HepG2 (cell line): Measurements from ENCODE around the gene CRAT. TPM values are rescaled to one million over a fixed set of nuclear protein-coding genes. Genes with fewer than 3 reads are reported as not detected.
A peak's percentile ranks its signal among the peaks of the same experiment; 100 is the strongest.

Source experiments
- ARNTL ChIP-seq: sonication (generic); formaldehyde crosslinking; IDR thresholded peaks from 2 replicates; pipeline ENCODE4 v1.4.0; 2020; ENCODE audit warnings: mild to moderate bottlenecking, missing genetic modification reagents
- DMAP1 ChIP-seq: IDR thresholded peaks from 2 replicates; pipeline ENCODE4 v1.6.1; 2016
- FOXK1 ChIP-seq: sonication (generic); formaldehyde crosslinking; IDR thresholded peaks from 2 replicates; pipeline ENCODE4 v1.4.0; 2020; ENCODE audit warnings: low read depth, missing genetic modification reagents, borderline replicate concordance
- GABPB1 ChIP-seq: IDR thresholded peaks from 2 replicates; pipeline ENCODE4 v1.6.1; 2016; ENCODE audit warnings: mild to moderate bottlenecking, missing genetic modification reagents, moderate library complexity, missing compliant biosample characterization
- HBP1 ChIP-seq: IDR thresholded peaks from 2 replicates; pipeline ENCODE4 v1.6.1; 2016; ENCODE audit warnings: low read depth, control low read depth
- IRF2 ChIP-seq: IDR thresholded peaks from 2 replicates; pipeline ENCODE4 v1.6.1; 2018; ENCODE audit warnings: missing genetic modification reagents, missing compliant biosample characterization
- MXD4 ChIP-seq: IDR thresholded peaks from 2 replicates; pipeline ENCODE4 v1.6.1; 2016; ENCODE audit warnings: mild to moderate bottlenecking, missing biosample characterization, missing genetic modification reagents
- NCOR1 ChIP-seq: fragments of 200-600 bp; sonication (generic); IDR thresholded peaks from 2 replicates; pipeline ENCODE4 v1.7.0; 2017; ENCODE audit warnings: antibody characterized with exemption, low read length, borderline replicate concordance
- NFATC3 ChIP-seq: sonication (generic); formaldehyde crosslinking; IDR thresholded peaks from 2 replicates; pipeline ENCODE4 v1.5.1; 2020; ENCODE audit warnings: mild to moderate bottlenecking, missing genetic modification reagents
- NR1H2 ChIP-seq: sonication (generic); formaldehyde crosslinking; IDR thresholded peaks from 2 replicates; pipeline ENCODE4 v1.8.1; 2022; ENCODE audit warnings: low read depth, missing genetic modification reagents, borderline replicate concordance
- PHF20 ChIP-seq: sonication (generic); formaldehyde crosslinking; IDR thresholded peaks from 2 replicates; pipeline ENCODE4 v1.5.0; 2020; ENCODE audit warnings: mild to moderate bottlenecking, missing genetic modification reagents
- POGZ ChIP-seq: sonication (generic); formaldehyde crosslinking; IDR thresholded peaks from 2 replicates; pipeline ENCODE4 v1.4.0; 2020; ENCODE audit warnings: mild to moderate bottlenecking, missing genetic modification reagents
- SP1 ChIP-seq, 2 experiments: fragments of 450-650 bp in 1 of 2; sonication (generic) in 1 of 2; formaldehyde crosslinking in 1 of 2; IDR thresholded peaks; 2 replicates each; pipeline versions ENCODE4 v1.4.0 to v1.6.1; 2016 to 2020; ENCODE audit warnings: missing genetic modification reagents in 1 of 2
- TMF1 ChIP-seq: sonication (generic); formaldehyde crosslinking; IDR thresholded peaks from 2 replicates; pipeline ENCODE4 v1.8.1; 2022; ENCODE audit warnings: low read depth, missing genetic modification reagents
- ZBTB42 ChIP-seq: sonication (generic); formaldehyde crosslinking; IDR thresholded peaks from 2 replicates; pipeline ENCODE4 v1.5.0; 2020; ENCODE audit warnings: mild to moderate bottlenecking, missing genetic modification reagents
- ZNF687 ChIP-seq: sonication (generic); formaldehyde crosslinking; IDR thresholded peaks from 2 replicates; pipeline ENCODE4 v1.5.1; 2020; ENCODE audit warnings: mild to moderate bottlenecking, missing genetic modification reagents, moderate library complexity
- ZNF704 ChIP-seq: sonication (generic); formaldehyde crosslinking; IDR thresholded peaks from 2 replicates; pipeline ENCODE4 v1.8.1; 2023; ENCODE audit warnings: mild to moderate bottlenecking, inconsistent platforms, moderate library complexity, missing genetic modification reagents, borderline replicate concordance
- ZNF740 ChIP-seq: sonication (generic); formaldehyde crosslinking; IDR thresholded peaks from 2 replicates; pipeline ENCODE4 v1.4.0; 2020; ENCODE audit warnings: missing genetic modification reagents
- ZNF800 ChIP-seq: sonication (generic); formaldehyde crosslinking; IDR thresholded peaks from 2 replicates; pipeline ENCODE4 v1.4.0; 2020; ENCODE audit warnings: missing genetic modification reagents
- polyA plus RNA-seq, 8 experiments: library from polyadenylated mRNA; depleted of rRNA in 3 of 8; stranded (reverse) in 7 of 8; unstranded in 1 of 8; fragments of >200 nt; fragmentation: Illumina TruSeq in 4 of 8; extraction: Trizol in 4 of 8; gene quantifications; 2 replicates each; pipeline versions ENCODE4 v1.2.1 to v1.2.3, GENCODE V29; 2011 to 2016; ENCODE audit warnings: low read depth in 4 of 8, missing spikeins in 1 of 8, mixed read lengths in 1 of 8; ENCODE audit not compliant: insufficient read depth in 1 of 8
- total RNA-seq, 5 experiments: library from RNA; depleted of rRNA; stranded (reverse); fragments of >200 nt; fragmentation: Illumina TruSeq; extraction: Trizol; gene quantifications; 2 replicates each; pipeline ENCODE4 v1.2.3, GENCODE V29; 2016; ENCODE audit warnings: low read depth in 1 of 5

The CRAT gene
- total and polyA plus RNA-seq, 2 of the 13 experiments (the other 11 are each of a cell fraction or from before 2014, with no cell fraction given): 26.1 to 26.6 TPM

- peak; percentile 71; the same call in 1 of the 2 replicates for TF ChIP-seq GABPB1 (CRISPR knock-in tag)
- peak; percentile 74 for TF ChIP-seq POGZ
- 0 out of 2 replicates have a peak, but pooled peaks have one; percentile 52 for TF ChIP-seq ZBTB42 (CRISPR knock-in tag)
- TF ChIP-seq DMAP1 (CRISPR knock-in tag): peak; percentile 73
- 0 out of 2 replicates have a peak, but pooled peaks have one; percentile 68 for TF ChIP-seq ZNF704 (CRISPR knock-in tag)
- TF ChIP-seq ZNF687 (CRISPR knock-in tag): peak; percentile 78
- TF ChIP-seq MXD4 (CRISPR knock-in tag): peak; percentile 70
- TF ChIP-seq ZNF800 (CRISPR knock-in tag): no peak
- TF ChIP-seq TMF1 (CRISPR knock-in tag): 0 out of 2 replicates have a peak, but pooled peaks have one; percentile 15
- 0 out of 2 replicates have a peak, but pooled peaks have one; percentile 14 for TF ChIP-seq FOXK1 (CRISPR knock-in tag)
- TF ChIP-seq PHF20 (CRISPR knock-in tag): peak; percentile 82
- no peak for TF ChIP-seq ZNF740 (CRISPR knock-in tag)
- TF ChIP-seq ARNTL (CRISPR knock-in tag): 0 out of 2 replicates have a peak, but pooled peaks have one; percentile 42
- no peak for TF ChIP-seq SP1 (IDR thresholded peaks at IDR 0.05)
- peak; percentile 58 for TF ChIP-seq SP1 (CRISPR knock-in tag; IDR thresholded peaks at IDR 0.05)
- peak; percentile 38; the same call in 1 of the 2 replicates for TF ChIP-seq IRF2 (CRISPR knock-in tag)
- 0 out of 2 replicates have a peak, but pooled peaks have one; percentile 49 for TF ChIP-seq NFATC3 (CRISPR knock-in tag)
- no peak for TF ChIP-seq NR1H2 (CRISPR knock-in tag)
- TF ChIP-seq NCOR1: peak; percentile 53; the same call in 1 of the 2 replicates
- peak; percentile 96 for TF ChIP-seq HBP1 (CRISPR knock-in tag)
Measured at GRCh38 chr9:129080601-129081387, 29.8 kb downstream of the CRAT start, which contains the start of gene DOLPP1 (continued).
